Naive thymus-derived CD4-positive, alpha-beta T cell (primary cell): ENCODE data around the gene RACGAP1. TPM values are rescaled to one million over a fixed set of nuclear protein-coding genes. Genes with fewer than 3 reads are reported as not detected.

ENCODE experiments used
- ATAC-seq: fragments of 150-1000 bp; cut with Tn5 transposase; 2 replicates; pipeline ENCODE4 v1.10.0; 2021; ENCODE audit warnings: mild to moderate bottlenecking, moderate library complexity
- CTCF ChIA-PET: fragments of 350-600 bp; sonication (Branson Sonifier 250); formaldehyde crosslinking; loops from one replicate; lab custom pipeline; 2021; ENCODE audit warnings: antibody characterized with exemption; lab: Charles Lee
- POLR2A ChIA-PET: fragments of 350-600 bp; sonication (Branson Sonifier 250); formaldehyde crosslinking; loops from one replicate; lab custom pipeline; 2021; ENCODE audit warnings: antibody characterized with exemption, inconsistent platforms; lab: Charles Lee
- DNase-seq, 9 donors: peaks; one replicate each; pipeline versions ENCODE4 v3.0.0 to v3.0.0-alpha.2; 2020 to 2022; ENCODE audit warnings: mixed read lengths in 1 of 9
- H3K27ac ChIP-seq: one replicate; pipeline ENCODE4 v1.7.0; 2013; ENCODE audit warnings: mild to moderate bottlenecking, low read depth, low read length, moderate library complexity
- H3K27me3 ChIP-seq, 2 donors: one replicate each; pipeline ENCODE4 v1.7.0; 2013; ENCODE audit warnings: low read length in 2 of 2, mild to moderate bottlenecking in 2 of 2, moderate library complexity in 2 of 2; ENCODE audit not compliant: control insufficient read depth in 2 of 2, insufficient read depth in 2 of 2
- H3K36me3 ChIP-seq, 3 experiments: 1 replicate in 2 of 3; 2 replicates in 1 of 3; pipeline ENCODE4 v1.7.0; 2013; ENCODE audit warnings: low read length in 3 of 3, mild to moderate bottlenecking in 3 of 3, moderate library complexity in 1 of 3; ENCODE audit not compliant: insufficient read depth in 3 of 3, control insufficient read depth in 2 of 3
- H3K4me1 ChIP-seq, 2 donors: one replicate each; pipeline ENCODE4 v1.7.0; 2013; ENCODE audit warnings: low read length in 2 of 2, mild to moderate bottlenecking in 2 of 2, moderate library complexity in 1 of 2; ENCODE audit not compliant: control insufficient read depth in 2 of 2, insufficient read depth in 2 of 2
- H3K4me3 ChIP-seq: 2 replicates; pipeline ENCODE4 v1.7.0; 2013; ENCODE audit warnings: mild to moderate bottlenecking, low read length
- H3K9me3 ChIP-seq, 3 experiments: 1 replicate in 2 of 3; 2 replicates in 1 of 3; pipeline ENCODE4 v1.7.0; 2013; ENCODE audit warnings: low read length in 3 of 3; ENCODE audit not compliant: control insufficient read depth in 2 of 3
- H3K27ac Mint-ChIP-seq, 9 donors: one replicate each; pipeline ENCODE4 v1.8.0; 2020 to 2022; ENCODE audit warnings: mixed read lengths in 9 of 9, mild to moderate bottlenecking in 8 of 9, moderate library complexity in 5 of 9, inconsistent platforms in 2 of 9
- H3K27me3 Mint-ChIP-seq, 5 donors: one replicate each; pipeline ENCODE4 v1.8.0; 2021 to 2022; ENCODE audit warnings: mixed read lengths in 5 of 5, mild to moderate bottlenecking in 1 of 5
- H3K36me3 Mint-ChIP-seq, 5 donors: one replicate each; pipeline ENCODE4 v1.8.0; 2020 to 2022; ENCODE audit warnings: mixed read lengths in 5 of 5, mild to moderate bottlenecking in 3 of 5, inconsistent platforms in 1 of 5
- H3K4me1 Mint-ChIP-seq, 7 donors: one replicate each; pipeline ENCODE4 v1.8.0; 2020 to 2022; ENCODE audit warnings: mixed read lengths in 7 of 7, mild to moderate bottlenecking in 3 of 7, inconsistent platforms in 1 of 7
- H3K4me3 Mint-ChIP-seq, 10 donors: one replicate each; pipeline ENCODE4 v1.8.0; 2020 to 2022; ENCODE audit warnings: mild to moderate bottlenecking in 10 of 10, mixed read lengths in 10 of 10, moderate library complexity in 6 of 10, inconsistent platforms in 2 of 10
- H3K9me3 Mint-ChIP-seq, 11 donors: one replicate each; pipeline ENCODE4 v1.8.0; 2020 to 2022; ENCODE audit warnings: mixed read lengths in 11 of 11, mild to moderate bottlenecking in 4 of 11, inconsistent platforms in 1 of 11, moderate library complexity in 1 of 11
- intact Hi-C, 2 donors: fragments of 100-400 bp; cut with micrococcal nuclease; formaldehyde crosslinking; loops; one replicate each; pipeline ENCODE4 v1.15.1; 2023
- polyA plus RNA-seq, 2 donors: library from polyadenylated mRNA; unstranded; fragments of 300-500 nt; fragmentation: Illumina TruSeq; gene quantifications; one replicate each; pipeline ENCODE4 v1.2.3, GENCODE V29; 2021
- total RNA-seq, 6 experiments: library from RNA in 5 of 6; stranded (reverse) in 5 of 6; gene quantifications; 1 replicate in 5 of 6; 2 replicates in 1 of 6; pipeline ENCODE4 v1.2.3 and lab custom pipeline; 2021 to 2026

The RACGAP1 gene
- total and polyA plus RNA-seq, 7 experiments from 2014 or later = 4.2 to 111 (median 8.6) TPM

DNA sequence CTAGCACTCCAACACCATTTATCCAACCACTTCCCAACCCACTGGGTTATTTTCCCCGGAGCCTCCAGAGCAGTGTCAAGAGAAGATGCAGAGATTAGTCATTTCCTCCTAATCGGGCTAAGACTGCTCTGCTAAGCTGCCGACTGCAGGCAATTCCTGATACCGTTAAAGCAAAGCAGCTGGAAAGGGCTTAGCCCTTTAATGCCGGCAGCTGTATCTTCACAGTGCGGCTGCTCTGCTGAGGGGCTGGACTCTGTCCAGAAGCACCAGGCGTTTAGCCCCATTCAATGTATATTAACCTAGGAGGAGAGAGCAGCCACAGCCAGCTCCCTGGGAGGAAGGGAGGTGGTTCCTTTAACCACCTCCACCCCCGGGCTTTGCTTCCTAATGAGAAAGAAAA lies 41.4 kb downstream of the RACGAP1 start:
- Histone ChIP-seq H3K4me1 (no peaks in the 10 kb centered on the region), H3K9me3 (no peaks in the 10 kb centered on the region), H3K36me3 (no peaks in the 10 kb centered on the region), H3K4me3 (no peak overlapping the region), H3K27ac (no peak overlapping the region), H3K27me3 (no peaks in the 10 kb centered on the region)
- Mint-ChIP-seq H3K27me3 (no peaks in the 10 kb centered on the region), H3K27ac (no peak overlapping the region), H3K9me3 (no peaks in the 10 kb centered on the region), H3K4me1 (peaks cover 0 to 5% (median 0%) of the 10 kb centered on the region in 7 donors), H3K4me3 (no peak overlapping the region), H3K36me3 (peaks cover 0 to 10% (median 0%) of the 10 kb centered on the region in 5 donors)
- CTCF ChIA-PET = interaction anchor here (0.9 to 1.0 kb wide), 2 partner anchors 17 to 55 kb away, joined by 3 to 4 read pairs; no protein-coding TSS in a partner anchor
- DNase-seq (no peak), ATAC-seq (peak; percentile 53)
- POLR2A ChIA-PET = no interaction called here
- intact Hi-C loops = no loop called here

DNA sequence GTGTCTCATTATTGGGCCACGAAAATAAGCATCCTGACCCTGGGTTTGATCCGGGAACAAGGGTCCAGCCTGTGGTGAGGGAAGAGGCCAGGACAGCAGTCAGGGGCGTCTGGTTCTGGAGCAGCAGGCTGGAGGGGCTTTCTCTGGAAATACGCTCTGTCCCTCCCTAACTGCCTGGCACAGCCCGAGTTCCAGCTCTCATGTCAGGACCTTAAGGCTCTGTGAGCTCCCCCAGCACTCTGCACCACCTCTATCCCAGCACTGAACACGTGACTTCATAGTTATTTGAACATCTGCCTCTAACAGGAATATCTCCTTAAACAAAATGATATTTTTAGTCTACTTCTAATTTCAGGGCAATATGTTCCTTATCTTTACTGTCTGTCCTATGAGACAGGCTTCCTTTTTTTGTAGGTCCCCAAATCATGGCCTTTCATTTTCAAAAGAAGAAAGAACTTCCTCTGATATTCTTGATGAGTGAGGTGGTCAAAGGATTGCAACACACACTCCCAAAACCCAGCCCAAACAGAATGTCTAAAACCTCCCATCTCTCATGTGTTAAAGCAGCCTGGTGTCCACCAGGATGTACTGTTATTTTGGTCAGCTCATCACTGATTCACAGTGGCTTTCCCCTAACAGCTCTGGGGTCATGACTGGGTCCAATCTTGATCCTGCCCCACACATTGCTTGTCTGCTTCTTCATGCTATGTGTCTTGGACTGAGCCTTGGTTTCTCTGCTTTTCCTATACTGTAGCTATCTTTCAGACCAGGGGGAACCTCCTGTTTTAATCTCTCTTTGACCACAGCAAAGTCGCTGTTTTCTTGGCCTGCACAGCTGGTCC lies 42.8 kb downstream of the RACGAP1 start:
- H3K36me3 ChIP-seq = no peaks in the 10 kb centered on the region
- Mint-ChIP-seq H3K36me3 (peaks cover 0 to 5% (median 0%) of the 10 kb centered on the region in 5 donors), H3K9me3 (no peaks in the 10 kb centered on the region), H3K4me1 (peaks cover 0 to 2% (median 0%) of the 10 kb centered on the region in 7 donors), H3K4me3 (no peak overlapping the region), H3K27me3 (no peaks in the 10 kb centered on the region), H3K27ac (peak overlapping the region in 1 of 9 donors; percentile 62)
- H3K4me3 ChIP-seq = no peak overlapping the region
- intact Hi-C loops = no loop called here
- no peaks in the 10 kb centered on the region for H3K9me3 ChIP-seq
- ChIA-PET POLR2A (no interaction called here), CTCF (interaction anchor here (1.3 kb wide), 1 partner anchor 16 kb away, joined by 3 read pairs; no protein-coding TSS in a partner anchor)
- no peaks in the 10 kb centered on the region for H3K4me1 ChIP-seq
- peak; percentile 46 for ATAC-seq
- no peak overlapping the region for H3K27ac ChIP-seq
- H3K27me3 ChIP-seq = no peaks in the 10 kb centered on the region
- DNase-seq = no peak

DNA sequence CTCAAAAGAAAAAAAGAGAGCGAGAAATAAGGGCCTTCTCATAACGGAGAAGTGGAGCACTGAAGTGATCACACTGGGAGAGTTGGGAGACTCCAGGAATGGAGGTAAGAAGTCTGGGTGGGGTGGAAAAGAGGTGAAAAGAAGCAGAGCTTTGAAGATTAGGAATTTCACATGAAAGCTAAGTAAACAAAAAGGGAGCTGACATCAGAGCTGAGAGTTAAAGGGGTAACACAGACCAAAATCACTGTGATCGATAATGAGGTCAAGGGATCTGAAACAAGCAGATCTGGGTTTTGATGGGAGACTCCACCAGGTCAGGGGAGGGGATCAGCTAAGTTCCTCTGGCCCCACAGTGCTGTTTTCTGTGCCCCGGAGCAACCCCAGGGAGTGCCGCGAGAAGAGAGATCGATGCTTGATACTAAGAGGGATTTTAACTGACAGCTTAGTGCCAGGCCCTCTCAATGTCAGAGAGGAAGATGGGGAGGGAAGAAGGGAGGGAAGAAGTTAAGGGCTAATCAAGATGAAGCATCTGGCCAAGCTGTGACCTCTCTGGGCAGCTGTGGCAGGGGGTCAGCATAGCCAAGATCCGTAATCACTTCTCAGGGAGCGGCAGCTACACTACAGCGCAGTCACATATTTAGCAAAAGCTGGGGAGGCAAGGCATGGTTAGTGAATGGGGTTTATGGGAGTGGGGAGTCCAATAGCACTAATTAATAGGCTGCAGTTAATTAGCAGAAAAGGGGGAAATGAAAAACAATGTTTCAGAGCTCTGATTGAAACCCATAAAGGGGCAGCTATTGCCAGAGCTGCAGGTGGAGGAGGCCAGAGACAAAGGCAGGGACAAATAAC lies 44.6 kb downstream of the RACGAP1 start:
- intact Hi-C loops = no loop called here
- POLR2A ChIA-PET = no interaction called here
- H3K4me1 ChIP-seq = no peaks in the 10 kb centered on the region

DNA sequence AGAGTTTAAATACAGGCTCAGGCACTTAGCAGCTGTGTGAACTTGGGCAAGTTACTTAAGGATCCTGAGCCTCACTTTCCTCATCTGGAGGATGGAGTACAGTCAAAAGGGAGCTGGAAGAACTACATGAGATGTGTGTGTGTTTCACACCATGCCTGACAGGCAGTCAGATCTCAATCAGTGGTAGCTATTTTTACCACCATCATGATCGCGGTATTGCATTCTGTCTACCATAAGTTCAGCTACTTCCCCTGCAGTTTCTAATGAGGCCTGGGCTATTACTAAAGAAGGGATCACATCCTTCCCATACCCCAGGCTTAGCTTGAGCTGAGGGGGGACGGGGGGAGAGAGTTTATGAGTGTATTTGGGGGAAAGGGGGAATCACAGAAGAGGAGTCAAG lies 45.5 kb downstream of the RACGAP1 start:
- no peaks in the 10 kb centered on the region for H3K27me3 Mint-ChIP-seq
- POLR2A ChIA-PET = interaction anchor here (0.5 kb wide), 1 partner anchor 8 kb away, joined by 3 read pairs; no protein-coding TSS in a partner anchor
- no peak overlapping the region for H3K27ac Mint-ChIP-seq
- ATAC-seq (no peak), DNase-seq (no peak)
- Histone ChIP-seq H3K36me3 (no peaks in the 10 kb centered on the region), H3K27ac (no peak overlapping the region), H3K27me3 (no peaks in the 10 kb centered on the region), H3K4me3 (no peak overlapping the region), H3K9me3 (no peaks in the 10 kb centered on the region), H3K4me1 (no peaks in the 10 kb centered on the region)
- intact Hi-C loops = no loop called here
- H3K9me3 Mint-ChIP-seq = no peaks in the 10 kb centered on the region
- no peaks in the 10 kb centered on the region for H3K36me3 Mint-ChIP-seq
- H3K4me3 Mint-ChIP-seq = no peak overlapping the region
- CTCF ChIA-PET = no interaction called here
- peaks cover 0 to 2% (median 0%) of the 10 kb centered on the region in 7 donors for H3K4me1 Mint-ChIP-seq

More for the DNA sequence above, 44.6 kb downstream of the RACGAP1 start:
- DNase-seq = no peak
- Histone ChIP-seq H3K27ac (no peak overlapping the region), H3K36me3 (no peaks in the 10 kb centered on the region), H3K4me3 (no peak overlapping the region), H3K27me3 (no peaks in the 10 kb centered on the region), H3K9me3 (no peaks in the 10 kb centered on the region)
- ATAC-seq = no peak
- Mint-ChIP-seq H3K27ac (no peak overlapping the region), H3K4me3 (no peak overlapping the region), H3K27me3 (no peaks in the 10 kb centered on the region), H3K4me1 (peaks cover 0 to 2% (median 0%) of the 10 kb centered on the region in 7 donors), H3K36me3 (peaks cover 0 to 2% (median 0%) of the 10 kb centered on the region in 5 donors), H3K9me3 (no peaks in the 10 kb centered on the region)
- CTCF ChIA-PET = no interaction called here

DNA sequence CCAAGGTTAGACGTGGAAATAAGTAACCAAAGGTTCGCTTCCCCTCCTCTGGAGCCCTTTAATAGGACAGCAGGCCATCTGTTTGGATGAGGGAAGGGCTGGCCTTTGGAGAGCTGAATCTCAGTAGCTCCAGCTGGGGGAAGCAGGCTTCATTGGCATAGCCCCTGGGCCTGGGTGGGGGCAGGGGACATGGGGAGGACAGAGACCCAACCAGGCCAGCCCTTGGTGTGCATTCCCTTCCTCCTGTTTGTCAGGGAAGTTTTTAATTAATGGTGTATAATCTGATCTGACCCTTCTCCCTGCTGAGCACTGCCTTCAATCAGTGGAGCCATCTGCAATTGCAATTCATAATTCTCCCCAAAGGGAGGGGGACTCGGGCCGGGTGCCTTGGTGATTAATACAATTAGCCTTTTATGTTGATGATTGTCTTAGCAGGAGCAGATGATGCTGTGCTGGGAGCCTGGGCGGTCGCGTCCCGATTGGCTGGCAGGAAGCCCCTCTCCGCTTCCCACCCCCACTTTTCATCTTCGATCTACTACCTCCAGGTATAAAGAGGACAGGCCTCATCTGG lies 46.2 kb downstream of the RACGAP1 start:
- Histone ChIP-seq H3K9me3 (no peaks in the 10 kb centered on the region), H3K4me1 (no peaks in the 10 kb centered on the region), H3K27ac (no peak overlapping the region), H3K27me3 (no peaks in the 10 kb centered on the region), H3K4me3 (no peak overlapping the region), H3K36me3 (no peaks in the 10 kb centered on the region)
- POLR2A ChIA-PET = interaction anchor here (0.5 kb wide), 1 partner anchor 9 kb away, joined by 3 read pairs; no protein-coding TSS in a partner anchor
- H3K36me3 Mint-ChIP-seq = no peaks in the 10 kb centered on the region
- intact Hi-C loops = no loop called here
- H3K27ac Mint-ChIP-seq = no peak overlapping the region
- ATAC-seq (no peak), DNase-seq (peak in 1 of 9 donors; percentile 14)
- H3K9me3 Mint-ChIP-seq = no peaks in the 10 kb centered on the region
- CTCF ChIA-PET = interaction anchor here (1.8 kb wide), 1 partner anchor 12 kb away, joined by 9 read pairs; no protein-coding TSS in a partner anchor
- peaks cover 0 to 2% (median 0%) of the 10 kb centered on the region in 7 donors for H3K4me1 Mint-ChIP-seq
- H3K27me3 Mint-ChIP-seq = no peaks in the 10 kb centered on the region
- no peak overlapping the region for H3K4me3 Mint-ChIP-seq

- Mint-ChIP-seq H3K27ac (no peak overlapping the region), H3K36me3 (no peaks in the 10 kb centered on the region), H3K4me3 (no peak overlapping the region), H3K27me3 (no peaks in the 10 kb centered on the region), H3K4me1 (no peaks in the 10 kb centered on the region), H3K9me3 (peaks cover 0 to 3% (median 0%) of the 10 kb centered on the region in 11 donors)
- no peak overlapping the region for H3K27ac ChIP-seq
- H3K36me3 ChIP-seq = no peaks in the 10 kb centered on the region
- ATAC-seq = no peak
- CTCF ChIA-PET = interaction anchor here (1.8 kb wide), 1 partner anchor 11 kb away, joined by 9 read pairs; no protein-coding TSS in a partner anchor
- no peaks in the 10 kb centered on the region for H3K4me1 ChIP-seq
- intact Hi-C loops = no loop called here
- POLR2A ChIA-PET = no interaction called here
- H3K4me3 ChIP-seq = no peak overlapping the region
- no peaks in the 10 kb centered on the region for H3K9me3 ChIP-seq
- DNase-seq = no peak
- H3K27me3 ChIP-seq = no peaks in the 10 kb centered on the region
Measured at GRCh38 chr12:49978125-49978524, 47.2 kb downstream of the RACGAP1 start.
